ENCODE results near the gene GMPPB. TPM values are rescaled to one million over a fixed set of nuclear protein-coding genes. Genes with fewer than 3 reads are reported as not detected.

Gene GMPPB
- total and polyA plus RNA-seq, 2 of the 8 experiments (the other 6 are each of a cell fraction or from before 2014, with no cell fraction given): 20.9 to 23.9 TPM

DNA sequence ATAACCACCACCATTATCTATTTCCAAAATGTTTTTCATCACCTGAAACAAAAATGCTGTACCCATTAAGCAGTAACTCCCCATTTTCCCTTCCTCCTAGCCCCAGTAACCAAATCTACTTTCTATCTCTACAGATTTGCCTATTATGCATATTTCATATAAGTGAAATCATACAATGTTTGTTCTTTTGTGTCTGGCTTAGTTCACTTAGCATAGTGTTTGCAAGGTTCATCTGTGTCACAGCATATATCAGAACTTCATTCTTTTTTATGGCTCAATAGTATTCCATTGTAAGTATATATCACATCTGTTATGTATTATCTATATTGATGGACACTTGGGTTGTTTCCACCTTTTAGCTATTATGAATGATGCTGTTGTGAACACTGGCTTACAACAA is 16.7 kb upstream of the GMPPB start:
- POLR2A ChIA-PET (ENCODE audit: partially characterized antibody): interaction anchor here (0.6 kb wide), 1 partner anchor 543 kb away, joined by 3 read pairs; no protein-coding TSS in a partner anchor
- Histone ChIP-seq H2BK20ac (ENCODE audit: low read length) (no peak overlapping the region), H3K27ac (ENCODE audit: low read depth, low read length) (no peak overlapping the region), H4K8ac (ENCODE audit: extremely low read depth, insufficient read depth, low read length) (no peak overlapping the region), H3K4me1 (replicated peaks in 1 of 4; ENCODE audit: control insufficient read depth in 3 of 4, insufficient read depth in 4 of 4, low read length in 3 of 4) (no peaks in the 10 kb centered on the region), H3K4me2 (ENCODE audit: insufficient read depth in 1 of 2, low read depth in 2 of 2, low read length in 2 of 2) (no peak overlapping the region), H2AFZ (ENCODE audit: low read length) (no peak overlapping the region), H4K5ac (ENCODE audit: insufficient read length, low read depth, low read length) (no peak overlapping the region), H3K79me2 (ENCODE audit: control insufficient read depth in 1 of 2, insufficient read depth in 2 of 2, low read length in 2 of 2) (peaks cover 0 to 10% of the 10 kb centered on the region in 2 experiments; a peak in 1 of 4 replicates), H2BK120ac (replicated peaks; ENCODE audit: low read depth, low read length) (no peak overlapping the region), H3K79me1 (ENCODE audit: low read depth, low read length) (peaks cover 2% of the 10 kb centered on the region; the same call in 1 of the 2 replicates), H2BK5ac (ENCODE audit: low read depth, low read length) (no peak overlapping the region), H3K18ac (ENCODE audit: extremely low read depth, low read length) (no peak overlapping the region), H3K4me3 (ENCODE audit: extremely low read depth in 1 of 4, insufficient read depth in 2 of 4, low read depth in 3 of 4, low read length in 4 of 4) (no peak overlapping the region), H3K14ac (ENCODE audit: insufficient read length) (no peak overlapping the region), H3K4ac (replicated peaks; ENCODE audit: insufficient read length, low read depth, low read length) (no peak overlapping the region), H3K56ac (replicated peaks; ENCODE audit: insufficient read length, low read depth, low read length) (no peak overlapping the region), H2AK5ac (ENCODE audit: low read depth, low read length) (no peak overlapping the region), H4K91ac (replicated peaks; ENCODE audit: insufficient read length, low read length) (no peak overlapping the region), H3K9me3 (ENCODE audit: insufficient read depth in 2 of 2, low read depth in 1 of 2, low read length in 1 of 2) (no peaks in the 10 kb centered on the region), H3K36me3 (ENCODE audit: control insufficient read depth in 2 of 4, insufficient read depth in 4 of 4, low read length in 3 of 4) (peaks cover 0 to 26% (median 13%) of the 10 kb centered on the region in 4 experiments; a peak in 5 of 8 replicates), H3K9ac (replicated peaks in 1 of 4; ENCODE audit: extremely low read depth in 1 of 4, low read depth in 3 of 4, low read length in 3 of 4) (no peak overlapping the region), H2BK15ac (ENCODE audit: low read length) (no peak overlapping the region), H3K23me2 (ENCODE audit: low read depth, low read length) (no peaks in the 10 kb centered on the region; the same call in 1 of the 2 replicates), H2BK12ac (ENCODE audit: low read depth, low read length) (no peak overlapping the region), H3K27me3 (replicated peaks in 1 of 4; ENCODE audit: control insufficient read depth in 3 of 4, extremely low read depth in 1 of 4, insufficient read depth in 3 of 4, low read length in 3 of 4) (no peaks in the 10 kb centered on the region), H4K20me1 (replicated peaks in 1 of 2; ENCODE audit: control insufficient read depth in 1 of 2, insufficient read depth in 2 of 2, low read length in 2 of 2) (peaks cover 2 to 5% of the 10 kb centered on the region in 2 experiments), H3K23ac (ENCODE audit: insufficient read length) (no peak overlapping the region)
- FAIRE-seq (no peak), DNase-seq (ENCODE audit: low read depth in 1 of 2, low spot score in 2 of 2) (no peak)
- TF ChIP-seq RAD21 (IDR thresholded peaks at IDR 0.05 in 1 of 2, conservative IDR thresholded peaks at IDR 0.05 in 1 of 2; ENCODE audit: low read depth in 2 of 2, low read length in 2 of 2) (no peak), POU5F1 (IDR thresholded peaks at IDR 0.05; ENCODE audit: low read depth, low read length) (no peak), JUN (IDR thresholded peaks at IDR 0.05; ENCODE audit: low read depth, low read length) (no peak), CBX8 (IDR thresholded peaks at IDR 0.05; ENCODE audit: borderline replicate concordance, low read depth, low read length) (no peak), HDAC2 (IDR thresholded peaks at IDR 0.05; ENCODE audit: borderline replicate concordance in 1 of 2, low read depth in 2 of 2, low read length in 2 of 2) (no peak), CHD2 (IDR thresholded peaks at IDR 0.05; ENCODE audit: low read length) (no peak), SIRT6 (IDR thresholded peaks at IDR 0.05; ENCODE audit: low read length) (no peak), MAFK (IDR thresholded peaks at IDR 0.05; ENCODE audit: low read depth, low read length) (no peak), SP1 (IDR thresholded peaks at IDR 0.05; ENCODE audit: low read depth, low read length) (no peak), KDM1A (IDR thresholded peaks at IDR 0.05; ENCODE audit: borderline replicate concordance, low read length) (no peak), TBP (IDR thresholded peaks at IDR 0.05; ENCODE audit: low read depth, low read length) (no peak), RXRA (IDR thresholded peaks at IDR 0.05; ENCODE audit: insufficient read depth, low read depth, low read length) (no peak)
- CTCF ChIA-PET (ENCODE audit: partially characterized antibody): no interaction called here

Measured in H1 (cell line).